ENCODE data around the gene FBXO2.

- TF ChIP-seq, protein P1, sequence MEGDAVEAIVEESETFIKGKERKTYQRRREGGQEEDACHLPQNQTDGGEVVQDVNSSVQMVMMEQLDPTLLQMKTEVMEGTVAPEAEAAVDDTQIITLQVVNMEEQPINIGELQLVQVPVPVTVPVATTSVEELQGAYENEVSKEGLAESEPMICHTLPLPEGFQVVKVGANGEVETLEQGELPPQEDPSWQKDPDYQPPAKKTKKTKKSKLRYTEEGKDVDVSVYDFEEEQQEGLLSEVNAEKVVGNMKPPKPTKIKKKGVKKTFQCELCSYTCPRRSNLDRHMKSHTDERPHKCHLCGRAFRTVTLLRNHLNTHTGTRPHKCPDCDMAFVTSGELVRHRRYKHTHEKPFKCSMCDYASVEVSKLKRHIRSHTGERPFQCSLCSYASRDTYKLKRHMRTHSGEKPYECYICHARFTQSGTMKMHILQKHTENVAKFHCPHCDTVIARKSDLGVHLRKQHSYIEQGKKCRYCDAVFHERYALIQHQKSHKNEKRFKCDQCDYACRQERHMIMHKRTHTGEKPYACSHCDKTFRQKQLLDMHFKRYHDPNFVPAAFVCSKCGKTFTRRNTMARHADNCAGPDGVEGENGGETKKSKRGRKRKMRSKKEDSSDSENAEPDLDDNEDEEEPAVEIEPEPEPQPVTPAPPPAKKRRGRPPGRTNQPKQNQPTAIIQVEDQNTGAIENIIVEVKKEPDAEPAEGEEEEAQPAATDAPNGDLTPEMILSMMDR (IDR thresholded peaks at IDR 0.05 in 2 of 3, conservative IDR thresholded peaks at IDR 0.05 in 1 of 3; ENCODE audit: control insufficient read depth in 2 of 3, extremely low read depth in 1 of 3, insufficient read depth in 1 of 3, low read depth in 3 of 3, low read length in 3 of 3): no peak
- TF ChIP-seq, protein P2, sequence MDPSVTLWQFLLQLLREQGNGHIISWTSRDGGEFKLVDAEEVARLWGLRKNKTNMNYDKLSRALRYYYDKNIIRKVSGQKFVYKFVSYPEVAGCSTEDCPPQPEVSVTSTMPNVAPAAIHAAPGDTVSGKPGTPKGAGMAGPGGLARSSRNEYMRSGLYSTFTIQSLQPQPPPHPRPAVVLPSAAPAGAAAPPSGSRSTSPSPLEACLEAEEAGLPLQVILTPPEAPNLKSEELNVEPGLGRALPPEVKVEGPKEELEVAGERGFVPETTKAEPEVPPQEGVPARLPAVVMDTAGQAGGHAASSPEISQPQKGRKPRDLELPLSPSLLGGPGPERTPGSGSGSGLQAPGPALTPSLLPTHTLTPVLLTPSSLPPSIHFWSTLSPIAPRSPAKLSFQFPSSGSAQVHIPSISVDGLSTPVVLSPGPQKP (IDR thresholded peaks at IDR 0.05; ENCODE audit: low read depth, low read length): no peak
- TF ChIP-seq SKIL (IDR thresholded peaks at IDR 0.05; ENCODE audit: low read depth, poor library complexity, severe bottlenecking) (no peak), KDM1A (IDR thresholded peaks at IDR 0.05; ENCODE audit: borderline replicate concordance) (no peak), POLR2AphosphoS5 (IDR thresholded peaks at IDR 0.05; ENCODE audit: low read length) (no peak), HDGF (IDR thresholded peaks at IDR 0.05) (no peak), ZNF274 (IDR thresholded peaks at IDR 0.05; ENCODE audit: insufficient read depth, insufficient read length) (no peak), MYC (IDR thresholded peaks at IDR 0.05; ENCODE audit: insufficient read depth, insufficient read length, insufficient replicate concordance, low read length, severe bottlenecking) (no peak), SMC3 (IDR thresholded peaks at IDR 0.05; ENCODE audit: borderline replicate concordance, low read length) (no peak), KLF5 (IDR thresholded peaks at IDR 0.05; ENCODE audit: partially characterized antibody) (no peak), NFIC (IDR thresholded peaks at IDR 0.05; ENCODE audit: low read depth, low read length) (no peak)
- TF ChIP-seq, protein P3, sequence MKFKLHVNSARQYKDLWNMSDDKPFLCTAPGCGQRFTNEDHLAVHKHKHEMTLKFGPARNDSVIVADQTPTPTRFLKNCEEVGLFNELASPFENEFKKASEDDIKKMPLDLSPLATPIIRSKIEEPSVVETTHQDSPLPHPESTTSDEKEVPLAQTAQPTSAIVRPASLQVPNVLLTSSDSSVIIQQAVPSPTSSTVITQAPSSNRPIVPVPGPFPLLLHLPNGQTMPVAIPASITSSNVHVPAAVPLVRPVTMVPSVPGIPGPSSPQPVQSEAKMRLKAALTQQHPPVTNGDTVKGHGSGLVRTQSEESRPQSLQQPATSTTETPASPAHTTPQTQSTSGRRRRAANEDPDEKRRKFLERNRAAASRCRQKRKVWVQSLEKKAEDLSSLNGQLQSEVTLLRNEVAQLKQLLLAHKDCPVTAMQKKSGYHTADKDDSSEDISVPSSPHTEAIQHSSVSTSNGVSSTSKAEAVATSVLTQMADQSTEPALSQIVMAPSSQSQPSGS (IDR thresholded peaks at IDR 0.05; ENCODE audit: low read length): no peak
- TF ChIP-seq, protein P4, sequence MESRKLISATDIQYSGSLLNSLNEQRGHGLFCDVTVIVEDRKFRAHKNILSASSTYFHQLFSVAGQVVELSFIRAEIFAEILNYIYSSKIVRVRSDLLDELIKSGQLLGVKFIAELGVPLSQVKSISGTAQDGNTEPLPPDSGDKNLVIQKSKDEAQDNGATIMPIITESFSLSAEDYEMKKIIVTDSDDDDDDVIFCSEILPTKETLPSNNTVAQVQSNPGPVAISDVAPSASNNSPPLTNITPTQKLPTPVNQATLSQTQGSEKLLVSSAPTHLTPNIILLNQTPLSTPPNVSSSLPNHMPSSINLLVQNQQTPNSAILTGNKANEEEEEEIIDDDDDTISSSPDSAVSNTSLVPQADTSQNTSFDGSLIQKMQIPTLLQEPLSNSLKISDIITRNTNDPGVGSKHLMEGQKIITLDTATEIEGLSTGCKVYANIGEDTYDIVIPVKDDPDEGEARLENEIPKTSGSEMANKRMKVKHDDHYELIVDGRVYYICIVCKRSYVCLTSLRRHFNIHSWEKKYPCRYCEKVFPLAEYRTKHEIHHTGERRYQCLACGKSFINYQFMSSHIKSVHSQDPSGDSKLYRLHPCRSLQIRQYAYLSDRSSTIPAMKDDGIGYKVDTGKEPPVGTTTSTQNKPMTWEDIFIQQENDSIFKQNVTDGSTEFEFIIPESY (IDR thresholded peaks at IDR 0.05): no peak
- TF ChIP-seq, protein P5, sequence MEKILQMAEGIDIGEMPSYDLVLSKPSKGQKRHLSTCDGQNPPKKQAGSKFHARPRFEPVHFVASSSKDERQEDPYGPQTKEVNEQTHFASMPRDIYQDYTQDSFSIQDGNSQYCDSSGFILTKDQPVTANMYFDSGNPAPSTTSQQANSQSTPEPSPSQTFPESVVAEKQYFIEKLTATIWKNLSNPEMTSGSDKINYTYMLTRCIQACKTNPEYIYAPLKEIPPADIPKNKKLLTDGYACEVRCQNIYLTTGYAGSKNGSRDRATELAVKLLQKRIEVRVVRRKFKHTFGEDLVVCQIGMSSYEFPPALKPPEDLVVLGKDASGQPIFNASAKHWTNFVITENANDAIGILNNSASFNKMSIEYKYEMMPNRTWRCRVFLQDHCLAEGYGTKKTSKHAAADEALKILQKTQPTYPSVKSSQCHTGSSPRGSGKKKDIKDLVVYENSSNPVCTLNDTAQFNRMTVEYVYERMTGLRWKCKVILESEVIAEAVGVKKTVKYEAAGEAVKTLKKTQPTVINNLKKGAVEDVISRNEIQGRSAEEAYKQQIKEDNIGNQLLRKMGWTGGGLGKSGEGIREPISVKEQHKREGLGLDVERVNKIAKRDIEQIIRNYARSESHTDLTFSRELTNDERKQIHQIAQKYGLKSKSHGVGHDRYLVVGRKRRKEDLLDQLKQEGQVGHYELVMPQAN (conservative IDR thresholded peaks at IDR 0.05): no peak
Measured at GRCh38 chr1:11697893-11698210, 43.6 kb upstream of the FBXO2 start.

All from GM12878 (cell line).